Body of pancreas (tissue), 4 donors: Measurements from ENCODE around the gene MYL12B. TPM values are rescaled to one million over a fixed set of nuclear protein-coding genes. Genes with fewer than 3 reads are reported as not detected.

ENCODE experiments used
- ATAC-seq: fragments of 150-250 bp; one replicate; pipeline ENCODE4 v1.9.1; 2016
- DNase-seq, 4 donors: peaks; one replicate each; pipeline ENCODE4 v3.0.0-alpha.2; 2019
- H3K27ac ChIP-seq, 4 donors: fragments of 200-600 bp; sonication (generic); 1 replicate in 3 of 4; 2 replicates in 1 of 4; pipeline versions ENCODE4 v1.5.1 to v1.6.1; 2016 to 2019; ENCODE audit warnings: mild to moderate bottlenecking in 1 of 4, mixed read lengths in 1 of 4, moderate library complexity in 1 of 4
- H3K27me3 ChIP-seq, 2 donors: fragments of 200-600 bp; sonication (generic); one replicate each; pipeline ENCODE4 v1.6.0; 2016; ENCODE audit warnings: mild to moderate bottlenecking in 1 of 2
- H3K36me3 ChIP-seq, 2 donors: fragments of 200-600 bp; sonication (generic); replicated peaks in 1 of 2; 2 replicates each; pipeline ENCODE4 v1.5.1; 2016; ENCODE audit warnings: low read depth in 2 of 2; ENCODE audit not compliant: insufficient read depth in 1 of 2
- H3K4me1 ChIP-seq: fragments of 200-600 bp; sonication (generic); one replicate; pipeline ENCODE4 v1.6.0; 2016
- H3K4me3 ChIP-seq, 2 donors: fragments of 200-600 bp; sonication (generic); 1 replicate in 1 of 2; 2 replicates in 1 of 2; pipeline ENCODE4 v1.5.1; 2016 to 2019
- H3K9me3 ChIP-seq, 3 donors: fragments of 200-600 bp; sonication (generic); 1 replicate in 2 of 3; 2 replicates in 1 of 3; pipeline ENCODE4 v1.5.1; 2016
- CTCF ChIP-seq, 7 experiments: fragments of 450-650 bp in 4 of 7; fragments of 200-600 bp in 3 of 7; sonication (generic) in 3 of 7; IDR thresholded peaks; one replicate each; pipeline ENCODE4 v1.5.1; 2016 to 2019; ENCODE audit warnings: antibody characterized with exemption in 7 of 7
- POLR2A ChIP-seq, 3 donors: fragments of 450-650 bp; IDR thresholded peaks; one replicate each; pipeline ENCODE4 v1.6.1; 2016; ENCODE audit warnings: antibody characterized with exemption in 3 of 3, mild to moderate bottlenecking in 2 of 3
- WGBS, 2 donors: methylation state at CpG; one replicate each; pipeline ENCODE4 v1.1.5; 2017; 5-methylcytosine and 5-hydroxymethylcytosine counted together
- intact Hi-C: fragments of 100-400 bp; cut with DNase I; formaldehyde crosslinking; loops from one replicate; pipeline ENCODE4 v1.15.1; 2023
- total RNA-seq, 2 donors: library from RNA; depleted of rRNA; stranded (reverse); fragments of >200 nt; gene quantifications; one replicate each; pipeline ENCODE4 v1.1.0, GENCODE V29; 2016

MYL12B gene
- total RNA-seq, 2 donors from 2014 or later, result 84.7 to 121 TPM

DNA sequence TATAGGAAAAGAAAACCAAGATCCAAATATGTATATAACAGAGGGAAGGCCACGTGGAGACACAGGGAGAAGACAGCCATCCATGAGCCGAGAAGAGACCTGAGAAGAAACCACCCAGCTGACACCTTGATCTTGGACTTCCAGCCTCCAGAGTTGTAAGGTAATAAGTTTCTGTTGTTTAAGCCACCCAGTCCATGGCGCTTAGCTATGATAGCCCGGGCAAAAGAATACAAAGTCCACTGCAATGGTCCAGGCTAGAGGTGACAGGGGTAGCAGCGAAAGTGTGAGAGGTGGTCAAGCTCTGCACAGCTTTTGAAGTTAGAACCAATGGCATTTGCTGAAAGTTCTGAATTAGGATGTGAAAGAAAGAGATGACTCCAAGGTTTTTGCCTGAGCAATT is 44.9 kb upstream of the MYL12B start:
- H3K9me3 ChIP-seq, result no peaks in the 10 kb centered on the region
- H3K27ac ChIP-seq, result peak overlapping the region; percentile 36 to 91 (median 74)
- TF ChIP-seq POLR2A (IDR thresholded peaks at IDR 0.05) (no peak), CTCF (IDR thresholded peaks at IDR 0.05) (no peak)
- no peaks in the 10 kb centered on the region for H3K36me3 ChIP-seq
- peaks cover 60% of the 10 kb centered on the region for H3K4me1 ChIP-seq
- intact Hi-C loops, result no loop called here
- DNase-seq (no peak), ATAC-seq (no peak)
- WGBS, 2 donors, result 72% methylated on average over 5 of the region's 5 CpGs
- H3K27me3 ChIP-seq, result no peaks in the 10 kb centered on the region
- H3K4me3 ChIP-seq, result no peak overlapping the region

- peaks cover 51% of the 10 kb centered on the region for H3K4me1 ChIP-seq
- intact Hi-C loops, result no loop called here
- 11 to 15% methylated on average over 3 of the region's 3 CpGs for WGBS, 2 donors
- ATAC-seq (peak; percentile 89), DNase-seq (peak; percentile 56 to 83 (median 76))
- no peaks in the 10 kb centered on the region for H3K36me3 ChIP-seq
- no peaks in the 10 kb centered on the region for H3K9me3 ChIP-seq
- H3K27me3 ChIP-seq, result no peaks in the 10 kb centered on the region
- peak in 2 of 3 donors; percentile 26 to 53 for TF ChIP-seq POLR2A (IDR thresholded peaks at IDR 0.05)
- TF ChIP-seq CTCF (IDR thresholded peaks at IDR 0.05), result no peak
- H3K27ac ChIP-seq, result peak overlapping the region; percentile 45 to 91 (median 74)
- no peak overlapping the region for H3K4me3 ChIP-seq
Observed at GRCh38 chr18:3217948-3218647, 43.8 kb upstream of the MYL12B start.

GRCh38 chr18:3218819-3219218 is 43.1 kb upstream of the MYL12B start:
- Histone ChIP-seq H3K9me3 (no peaks in the 10 kb centered on the region), H3K27ac (peak overlapping the region; percentile 66 to 91 (median 84)), H3K27me3 (no peaks in the 10 kb centered on the region), H3K4me3 (no peak overlapping the region), H3K4me1 (peaks cover 44% of the 10 kb centered on the region), H3K36me3 (no peaks in the 10 kb centered on the region)
- TF ChIP-seq CTCF (IDR thresholded peaks at IDR 0.05), result no peak
- ATAC-seq, result no peak
- DNase-seq, result peak in 1 of 4 donors; percentile 23
- intact Hi-C loops, result no loop called here
- WGBS, 2 donors, result 19 to 40% methylated on average over 2 of the region's 2 CpGs

- H3K9me3 ChIP-seq, result no peaks in the 10 kb centered on the region
- H3K27ac ChIP-seq, result peak overlapping the region; percentile 66 to 91 (median 84)
- no peak for TF ChIP-seq CTCF (IDR thresholded peaks at IDR 0.05)
- no peak for TF ChIP-seq POLR2A (IDR thresholded peaks at IDR 0.05)
- WGBS, 2 donors, result 23 to 34% methylated on average over 8 of the region's 8 CpGs
- DNase-seq (peak in 1 of 4 donors; percentile 31), ATAC-seq (peak; percentile 18)
- H3K4me3 ChIP-seq, result no peak overlapping the region
- H3K27me3 ChIP-seq, result no peaks in the 10 kb centered on the region
- no peaks in the 10 kb centered on the region for H3K36me3 ChIP-seq
- intact Hi-C loops, result no loop called here
- H3K4me1 ChIP-seq, result peaks cover 41% of the 10 kb centered on the region
Observed at GRCh38 chr18:3219241-3219630, 42.7 kb upstream of the MYL12B start.
